Measurements from ENCODE around the gene IFNA4.

IFNA4 gene

GRCh38 chr9:21165516-21165915 lies 21.9 kb downstream of the IFNA4 start:
- DNase-seq, result no peak

GRCh38 chr9:21160178-21160577 lies 27.2 kb downstream of the IFNA4 start:
- DNase-seq, result peak; percentile 11 to 32

- no peak for DNase-seq
These were observed 31.9 kb downstream of the IFNA4 start for GRCh38 chr9:21155501-21155900.

GRCh38 chr9:21154018-21154608 lies 33.3 kb downstream of the IFNA4 start:
- peak; percentile 16 to 28 for DNase-seq

GRCh38 chr9:21153336-21154017 lies 33.9 kb downstream of the IFNA4 start:
- DNase-seq, result peak; percentile 63 to 65

GRCh38 chr9:21144603-21145002 lies 42.8 kb downstream of the IFNA4 start:
- no peak for DNase-seq

DNA sequence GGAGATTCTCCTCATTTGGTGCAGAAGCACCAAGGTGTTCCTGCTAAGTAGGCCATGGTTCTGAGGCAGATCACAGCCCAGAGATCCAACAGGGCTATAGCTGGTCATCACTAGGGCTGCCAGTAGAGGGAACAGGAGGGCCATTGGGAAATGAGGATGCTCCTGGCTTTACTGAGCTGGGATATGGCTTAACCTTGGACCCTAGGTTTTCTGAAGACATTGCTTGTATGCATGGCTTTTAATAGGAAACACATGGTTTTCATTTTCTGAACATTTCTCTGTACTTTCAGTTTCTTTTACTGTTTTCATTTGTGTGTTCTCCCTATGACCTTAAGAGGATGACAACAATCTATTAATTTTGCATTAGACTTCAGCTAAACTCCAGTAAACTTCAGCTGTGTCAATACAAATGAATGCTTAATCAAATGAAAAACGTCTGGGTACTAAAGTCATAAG lies 45.9 kb downstream of the IFNA4 start, which contains the start of gene IFNW1:
Gene IFNW1 (minus strand): TSS at position 406 of the 456 bp plus-strand sequence. CDS start 262 bp downstream, at position 144.
- no peak for DNase-seq

GRCh38 chr9:21137020-21137419 lies 50.4 kb downstream of the IFNA4 start:
- no peak for DNase-seq
